LNCAP (cell line): ENCODE results near the gene SORCS3.
A peak's percentile ranks its signal among the peaks of the same experiment; 100 is the strongest.

ENCODE experiments used
- CTCF ChIP-seq: fragments of 450-650 bp; IDR thresholded peaks from 2 replicates; pipeline ENCODE4 v1.5.1; 2017; ENCODE audit warnings: mild to moderate bottlenecking

SORCS3 gene

GRCh38 chr10:104641187-104641936, at the start of gene SORCS3:
SORCS3 (plus strand) TSS chr10:104641290.
- TF ChIP-seq CTCF = no peak

- TF ChIP-seq CTCF = no peak
These were observed 49.6 kb upstream of the SORCS3 start for GRCh38 chr10:104591441-104591840.

GRCh38 chr10:104601166-104601565, 39.9 kb upstream of the SORCS3 start:
- TF ChIP-seq CTCF = no peak

- TF ChIP-seq CTCF = no peak
These were observed 32.8 kb upstream of the SORCS3 start for GRCh38 chr10:104608091-104608828.

- no peak for TF ChIP-seq CTCF
These were observed 28.4 kb upstream of the SORCS3 start for GRCh38 chr10:104612571-104613205.

GRCh38 chr10:104613406-104613805, 27.7 kb upstream of the SORCS3 start:
- TF ChIP-seq CTCF = no peak

- peak; percentile 71 for TF ChIP-seq CTCF
These were observed 26.8 kb upstream of the SORCS3 start for GRCh38 chr10:104614245-104614831.
